ENCODE results near the gene TBC1D23. TPM values are rescaled to one million over a fixed set of nuclear protein-coding genes. Genes with fewer than 3 reads are reported as not detected.
"Not testable (repeated sequence)": the region's sequence is repeated elsewhere in the genome, so short reads cannot be mapped to it uniquely, and the experiment has no call there.

TBC1D23 gene
- total and polyA plus RNA-seq, 9 donors, result 20.1 to 52.7 (median 36.9) TPM

DNA sequence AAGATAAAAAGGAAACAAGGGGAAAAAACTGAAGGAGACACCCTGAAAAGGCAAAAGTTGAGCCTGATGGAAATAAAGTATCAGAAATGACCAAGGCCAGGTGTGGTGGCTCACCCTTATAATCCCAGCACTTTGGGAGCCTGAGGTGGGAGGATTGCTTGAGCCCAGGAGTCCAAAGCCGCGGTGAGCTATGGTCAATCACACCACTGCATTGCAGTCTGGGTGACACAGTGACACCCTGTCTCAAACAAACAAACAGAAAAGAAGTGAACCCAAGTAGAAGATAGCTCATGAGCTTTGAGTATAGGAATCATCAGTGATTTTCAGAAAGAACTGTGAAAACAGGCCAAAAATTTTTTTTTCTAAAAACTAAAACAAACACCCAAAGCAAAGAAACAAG is 26.4 kb upstream of the TBC1D23 start:
- WGBS, 3 donors, result 82 to 90% (median 84%) methylated on average over 2 of the region's 2 CpGs
- Histone ChIP-seq H3K27ac (no peak overlapping the region), H3K27me3 (no peaks in the 10 kb centered on the region), H3K36me3 (no peaks in the 10 kb centered on the region), H3K4me1 (ENCODE audit: insufficient read depth) (no peaks in the 10 kb centered on the region), H3K9me3 (no peaks in the 10 kb centered on the region), H3K4me3 (no peak overlapping the region)
- DNase-seq, result no peak
- intact Hi-C loops (cut with DNase I), result loop anchor here in 1 of 4 donors (10.0 kb wide), 1 partner anchor 50 kb away; no protein-coding TSS in a partner anchor
- TF ChIP-seq POLR2A (IDR thresholded peaks at IDR 0.05), result no peak
- TF ChIP-seq, protein P1, sequence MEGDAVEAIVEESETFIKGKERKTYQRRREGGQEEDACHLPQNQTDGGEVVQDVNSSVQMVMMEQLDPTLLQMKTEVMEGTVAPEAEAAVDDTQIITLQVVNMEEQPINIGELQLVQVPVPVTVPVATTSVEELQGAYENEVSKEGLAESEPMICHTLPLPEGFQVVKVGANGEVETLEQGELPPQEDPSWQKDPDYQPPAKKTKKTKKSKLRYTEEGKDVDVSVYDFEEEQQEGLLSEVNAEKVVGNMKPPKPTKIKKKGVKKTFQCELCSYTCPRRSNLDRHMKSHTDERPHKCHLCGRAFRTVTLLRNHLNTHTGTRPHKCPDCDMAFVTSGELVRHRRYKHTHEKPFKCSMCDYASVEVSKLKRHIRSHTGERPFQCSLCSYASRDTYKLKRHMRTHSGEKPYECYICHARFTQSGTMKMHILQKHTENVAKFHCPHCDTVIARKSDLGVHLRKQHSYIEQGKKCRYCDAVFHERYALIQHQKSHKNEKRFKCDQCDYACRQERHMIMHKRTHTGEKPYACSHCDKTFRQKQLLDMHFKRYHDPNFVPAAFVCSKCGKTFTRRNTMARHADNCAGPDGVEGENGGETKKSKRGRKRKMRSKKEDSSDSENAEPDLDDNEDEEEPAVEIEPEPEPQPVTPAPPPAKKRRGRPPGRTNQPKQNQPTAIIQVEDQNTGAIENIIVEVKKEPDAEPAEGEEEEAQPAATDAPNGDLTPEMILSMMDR (IDR thresholded peaks at IDR 0.05), result no peak
- TF ChIP-seq EP300 (IDR thresholded peaks at IDR 0.05), result no peak

DNA sequence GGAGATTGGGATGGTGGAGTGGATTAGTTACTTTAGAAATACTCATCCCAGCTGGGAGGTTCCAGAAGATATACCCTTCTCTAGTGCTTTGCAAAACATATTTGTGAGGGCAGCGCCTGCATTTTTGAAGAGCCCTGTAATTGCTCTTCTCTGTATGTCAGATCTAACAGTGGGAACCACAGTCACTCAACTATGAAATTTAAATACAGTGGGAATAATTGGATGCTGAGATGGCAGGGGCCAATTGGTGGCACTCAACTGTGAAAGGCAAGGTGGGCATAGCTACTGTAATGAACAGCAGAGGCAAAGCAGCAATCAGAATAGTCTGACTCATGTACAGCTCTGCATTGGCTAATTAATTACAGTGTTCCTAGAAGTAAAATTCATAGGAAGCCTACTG is 22.2 kb upstream of the TBC1D23 start:
- Histone ChIP-seq H3K27me3 (no peaks in the 10 kb centered on the region), H3K4me3 (no peak overlapping the region), H3K4me1 (ENCODE audit: insufficient read depth) (no peaks in the 10 kb centered on the region), H3K36me3 (no peaks in the 10 kb centered on the region), H3K27ac (no peak overlapping the region), H3K9me3 (no peaks in the 10 kb centered on the region)
- TF ChIP-seq, protein P1 (IDR thresholded peaks at IDR 0.05), result no peak
- TF ChIP-seq EP300 (IDR thresholded peaks at IDR 0.05) (no peak), POLR2A (IDR thresholded peaks at IDR 0.05) (no peak)
- 96 to 100% (median 97%) methylated on average over 1 of the region's 1 CpG for WGBS, 3 donors
- intact Hi-C loops (cut with DNase I), result loop anchor here in 1 of 4 donors (10.0 kb wide), 1 partner anchor 54 kb away; no protein-coding TSS in a partner anchor
- no peak for DNase-seq

DNA sequence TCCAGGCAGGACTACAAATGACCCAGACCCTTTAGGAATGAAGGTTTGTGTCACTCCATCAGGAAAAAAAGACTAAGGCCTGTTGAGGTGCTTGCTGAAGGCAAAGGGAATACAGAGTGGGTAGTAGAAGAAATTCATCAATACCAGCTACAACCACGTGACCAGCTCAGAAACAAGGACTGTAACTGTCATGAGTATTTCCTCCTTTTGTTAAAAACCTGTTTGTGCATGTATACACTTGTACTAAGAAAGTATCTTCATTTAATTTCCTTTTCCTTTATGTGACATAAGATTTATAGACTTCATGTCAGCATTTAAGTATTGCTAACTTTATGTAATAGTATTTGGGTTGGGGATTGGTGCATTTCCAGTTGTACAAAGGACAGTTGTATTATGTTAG is 18.3 kb upstream of the TBC1D23 start:
- H3K27me3 ChIP-seq; H3K9me3 ChIP-seq; H3K27ac ChIP-seq; H3K4me1 ChIP-seq (ENCODE audit: insufficient read depth); intact Hi-C loops (cut with DNase I); H3K4me3 ChIP-seq; H3K36me3 ChIP-seq; DNase-seq: not testable (repeated sequence)
- WGBS, 3 donors, result 85 to 97% (median 85%) methylated on average over 1 of the region's 1 CpG

DNA sequence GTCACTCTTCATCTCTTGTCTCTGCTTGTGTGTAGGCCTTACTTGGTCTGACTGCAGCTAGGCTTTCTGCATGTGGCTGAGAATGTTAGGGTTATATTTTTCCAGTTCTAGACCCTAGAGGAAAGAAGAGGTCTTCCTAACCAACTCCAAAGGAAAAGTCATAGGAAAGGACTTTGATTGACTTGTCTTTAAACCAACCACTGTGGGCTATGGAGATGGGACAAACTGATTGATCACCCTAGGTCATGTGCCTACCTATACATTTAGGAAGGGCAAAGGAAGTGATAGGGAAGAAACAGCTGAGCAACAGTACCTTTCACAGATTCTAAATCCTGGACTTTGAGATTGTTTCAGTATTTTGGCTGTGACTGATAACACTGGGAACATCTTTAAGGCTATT is 16.5 kb upstream of the TBC1D23 start:
- H3K4me3 ChIP-seq, result no peak overlapping the region
- no peak overlapping the region for H3K27ac ChIP-seq
- H3K36me3 ChIP-seq, result no peaks in the 10 kb centered on the region
- no peaks in the 10 kb centered on the region for H3K4me1 ChIP-seq (ENCODE audit: insufficient read depth)
- no peak for DNase-seq
- no peaks in the 10 kb centered on the region for H3K9me3 ChIP-seq
- TF ChIP-seq POLR2A (IDR thresholded peaks at IDR 0.05) (no peak), EP300 (IDR thresholded peaks at IDR 0.05) (no peak)
- TF ChIP-seq, protein P1 (IDR thresholded peaks at IDR 0.05), result no peak
- no peaks in the 10 kb centered on the region for H3K27me3 ChIP-seq
- intact Hi-C loops (cut with DNase I), result no loop called here

DNA sequence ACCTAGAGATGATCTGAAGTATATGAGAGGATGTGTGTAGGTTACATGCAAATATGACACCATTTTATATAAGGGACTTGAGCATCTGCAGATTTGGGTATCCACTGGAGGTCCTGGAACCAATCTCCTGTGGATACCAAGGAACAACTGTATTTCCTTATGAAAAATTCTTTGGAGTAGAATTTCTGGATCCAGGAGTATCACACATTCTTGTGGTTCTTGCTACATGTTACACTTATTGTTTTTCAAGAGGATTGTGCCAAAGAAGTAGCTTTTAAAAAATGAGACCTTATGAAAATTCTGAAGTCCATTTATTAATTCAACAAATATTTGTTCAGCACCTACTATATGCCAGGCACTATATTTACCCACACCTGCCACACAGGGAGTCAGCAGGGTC is 15.7 kb upstream of the TBC1D23 start:
- Histone ChIP-seq H3K4me3 (no peak overlapping the region), H3K27ac (no peak overlapping the region), H3K4me1 (ENCODE audit: insufficient read depth) (no peaks in the 10 kb centered on the region), H3K27me3 (no peaks in the 10 kb centered on the region), H3K36me3 (no peaks in the 10 kb centered on the region), H3K9me3 (no peaks in the 10 kb centered on the region)
- TF ChIP-seq POLR2A (IDR thresholded peaks at IDR 0.05), result no peak
- TF ChIP-seq EP300 (IDR thresholded peaks at IDR 0.05), result no peak
- TF ChIP-seq, protein P1 (IDR thresholded peaks at IDR 0.05), result no peak
- DNase-seq, result no peak
- intact Hi-C loops (cut with DNase I), result no loop called here
